LNCAP (cell line): Measurements from ENCODE around the gene UNC93B1.

Source experiments
- CTCF ChIP-seq: fragments of 450-650 bp; IDR thresholded peaks from 2 replicates; pipeline ENCODE4 v1.5.1; 2017; ENCODE audit warnings: mild to moderate bottlenecking

The UNC93B1 gene

GRCh38 chr11:68007498-68008380 is 3.8 kb upstream of the UNC93B1 start:
- TF ChIP-seq CTCF, result no peak

- no peak for TF ChIP-seq CTCF
Measured at GRCh38 chr11:68006606-68007166, 2.8 kb upstream of the UNC93B1 start.

- no peak for TF ChIP-seq CTCF
Measured at GRCh38 chr11:68004551-68005335, 846 bp upstream of the UNC93B1 start.

- no peak for TF ChIP-seq CTCF
Measured at GRCh38 chr11:68002938-68003845, 705 bp downstream of the UNC93B1 start.

- no peak for TF ChIP-seq CTCF
Measured at GRCh38 chr11:68002575-68002937, 1.3 kb downstream of the UNC93B1 start.

GRCh38 chr11:67999704-68000103 is 4.2 kb downstream of the UNC93B1 start:
- TF ChIP-seq CTCF, result no peak

- TF ChIP-seq CTCF, result no peak
Measured at GRCh38 chr11:67999201-67999629, 4.7 kb downstream of the UNC93B1 start.
